Measurements from ENCODE around the gene STAG1. TPM values are rescaled to one million over a fixed set of nuclear protein-coding genes. Genes with fewer than 3 reads are reported as not detected.
"Not testable (repeated sequence)": the region's sequence is repeated elsewhere in the genome, so short reads cannot be mapped to it uniquely, and the experiment has no call there.

The STAG1 gene
- polyA plus RNA-seq, 3 donors, result 7.2 to 10.0 (median 7.5) TPM

- Histone ChIP-seq H3K4me3 (replicated peaks in 1 of 3; ENCODE audit: low read depth in 2 of 3, low read length in 3 of 3) (no peak overlapping the region), H3K27me3 (ENCODE audit: control insufficient read depth in 2 of 2, insufficient read depth in 2 of 2, low read length in 2 of 2) (no peaks in the 10 kb centered on the region), H3K27ac (ENCODE audit: low read depth in 1 of 2, low read length in 2 of 2) (no peak overlapping the region), H3K9ac (ENCODE audit: insufficient read depth, low read length, poor library complexity, severe bottlenecking) (no peak overlapping the region), H3K36me3 (replicated peaks in 1 of 2; ENCODE audit: control insufficient read depth in 1 of 2, insufficient read depth in 2 of 2, low read length in 2 of 2) (peaks cover 2 to 16% of the 10 kb centered on the region in 2 donors), H3K4me2 (replicated peaks; ENCODE audit: extremely low read depth, low read length, poor library complexity, severe bottlenecking) (no peak overlapping the region), H4K20me1 (ENCODE audit: insufficient read depth, low read length) (no peaks in the 10 kb centered on the region), H3K9me3 (replicated peaks in 1 of 2; ENCODE audit: control insufficient read depth in 1 of 2, insufficient read depth in 1 of 2, low read length in 2 of 2) (no peaks in the 10 kb centered on the region), H3K79me2 (ENCODE audit: insufficient read depth, low read length) (no peaks in the 10 kb centered on the region), H2AFZ (ENCODE audit: insufficient read depth, low read depth, low read length, poor library complexity, severe bottlenecking) (no peak overlapping the region), H3K4me1 (ENCODE audit: control insufficient read depth in 1 of 2, insufficient read depth in 2 of 2, low read length in 2 of 2) (no peaks in the 10 kb centered on the region)
- TF ChIP-seq CTCF (IDR thresholded peaks at IDR 0.05), result no peak
- DNase-seq, result no peak
- Mint-ChIP-seq H3K27me3 (ENCODE audit: low read depth in 3 of 3) (no peaks in the 10 kb centered on the region), H3K4me3 (no peak overlapping the region), H3K9me3 (peaks cover 0 to 4% (median 0%) of the 10 kb centered on the region in 7 donors), H3K36me3 (peaks cover 13 to 28% of the 10 kb centered on the region in 2 donors), H3K4me1 (peaks cover 10% of the 10 kb centered on the region), H3K27ac (no peak overlapping the region)
- 64% methylated on average over 2 of the region's 3 CpGs for WGBS (ENCODE audit: insufficient coverage)
- intact Hi-C loops (cut with micrococcal nuclease), result no loop called here
Measured at GRCh38 chr3:136516656-136517055, 235.5 kb downstream of the STAG1 start.

- no peak for DNase-seq
- intact Hi-C loops (cut with micrococcal nuclease), result no loop called here
- TF ChIP-seq CTCF (IDR thresholded peaks at IDR 0.05), result no peak
- Histone ChIP-seq H3K9me3 (replicated peaks in 1 of 2; ENCODE audit: control insufficient read depth in 1 of 2, insufficient read depth in 1 of 2, low read length in 2 of 2) (no peaks in the 10 kb centered on the region), H3K79me2 (ENCODE audit: insufficient read depth, low read length) (no peaks in the 10 kb centered on the region), H3K4me1 (ENCODE audit: control insufficient read depth in 1 of 2, insufficient read depth in 2 of 2, low read length in 2 of 2) (no peaks in the 10 kb centered on the region), H3K27ac (ENCODE audit: low read depth in 1 of 2, low read length in 2 of 2) (no peak overlapping the region), H2AFZ (ENCODE audit: insufficient read depth, low read depth, low read length, poor library complexity, severe bottlenecking) (no peak overlapping the region), H3K4me3 (replicated peaks in 1 of 3; ENCODE audit: low read depth in 2 of 3, low read length in 3 of 3) (no peak overlapping the region), H4K20me1 (ENCODE audit: insufficient read depth, low read length) (no peaks in the 10 kb centered on the region), H3K36me3 (replicated peaks in 1 of 2; ENCODE audit: control insufficient read depth in 1 of 2, insufficient read depth in 2 of 2, low read length in 2 of 2) (peaks cover 2 to 16% of the 10 kb centered on the region in 2 donors), H3K27me3 (ENCODE audit: control insufficient read depth in 2 of 2, insufficient read depth in 2 of 2, low read length in 2 of 2) (no peaks in the 10 kb centered on the region), H3K9ac (ENCODE audit: insufficient read depth, low read length, poor library complexity, severe bottlenecking) (no peak overlapping the region), H3K4me2 (replicated peaks; ENCODE audit: extremely low read depth, low read length, poor library complexity, severe bottlenecking) (no peak overlapping the region)
- peaks cover 0 to 4% (median 0%) of the 10 kb centered on the region in 7 donors for H3K9me3 Mint-ChIP-seq
- no peak overlapping the region for H3K4me3 Mint-ChIP-seq
- peaks cover 10% of the 10 kb centered on the region for H3K4me1 Mint-ChIP-seq
- peak overlapping the region in 1 of 7 donors; percentile 27 for H3K27ac Mint-ChIP-seq
- no peaks in the 10 kb centered on the region for H3K27me3 Mint-ChIP-seq (ENCODE audit: low read depth in 3 of 3)
- H3K36me3 Mint-ChIP-seq, result peaks cover 12 to 28% of the 10 kb centered on the region in 2 donors
- 95% methylated on average over 3 of the region's 5 CpGs for WGBS (ENCODE audit: insufficient coverage)
Measured at GRCh38 chr3:136516095-136516494, 236.1 kb downstream of the STAG1 start.

GRCh38 chr3:136514533-136514932, 237.6 kb downstream of the STAG1 start:
- H3K27ac Mint-ChIP-seq; H3K9me3 Mint-ChIP-seq; H2AFZ ChIP-seq (ENCODE audit: insufficient read depth, low read depth, low read length, poor library complexity, severe bottlenecking); H3K27me3 Mint-ChIP-seq (ENCODE audit: low read depth in 3 of 3); intact Hi-C loops (cut with micrococcal nuclease); H3K79me2 ChIP-seq (ENCODE audit: insufficient read depth, low read length); H3K4me1 Mint-ChIP-seq; H3K4me1 ChIP-seq (ENCODE audit: control insufficient read depth in 1 of 2, insufficient read depth in 2 of 2, low read length in 2 of 2); H3K9ac ChIP-seq (ENCODE audit: insufficient read depth, low read length, poor library complexity, severe bottlenecking); H3K4me2 ChIP-seq (replicated peaks; ENCODE audit: extremely low read depth, low read length, poor library complexity, severe bottlenecking); DNase-seq; H3K27ac ChIP-seq (ENCODE audit: low read depth in 1 of 2, low read length in 2 of 2); H4K20me1 ChIP-seq (ENCODE audit: insufficient read depth, low read length); H3K9me3 ChIP-seq (replicated peaks in 1 of 2; ENCODE audit: control insufficient read depth in 1 of 2, insufficient read depth in 1 of 2, low read length in 2 of 2); H3K4me3 ChIP-seq (replicated peaks in 1 of 3; ENCODE audit: low read depth in 2 of 3, low read length in 3 of 3); H3K27me3 ChIP-seq (ENCODE audit: control insufficient read depth in 2 of 2, insufficient read depth in 2 of 2, low read length in 2 of 2); H3K4me3 Mint-ChIP-seq: not testable (repeated sequence)
- peaks cover 13 to 33% of the 10 kb centered on the region in 2 donors for H3K36me3 Mint-ChIP-seq
- H3K36me3 ChIP-seq (replicated peaks in 1 of 2; ENCODE audit: control insufficient read depth in 1 of 2, insufficient read depth in 2 of 2, low read length in 2 of 2), result peaks cover 2 to 13% of the 10 kb centered on the region in 2 donors
- WGBS (ENCODE audit: insufficient coverage), result no CpG with 5 or more reads among the region's 7 CpGs

Measured in CD14-positive monocyte (primary cell).